ENCODE data around the gene SAG. TPM values are rescaled to one million over a fixed set of nuclear protein-coding genes. Genes with fewer than 3 reads are reported as not detected.

The SAG gene
- total RNA-seq, 2 donors from 2014 or later: 0.45 TPM; not detected in 1

DNA sequence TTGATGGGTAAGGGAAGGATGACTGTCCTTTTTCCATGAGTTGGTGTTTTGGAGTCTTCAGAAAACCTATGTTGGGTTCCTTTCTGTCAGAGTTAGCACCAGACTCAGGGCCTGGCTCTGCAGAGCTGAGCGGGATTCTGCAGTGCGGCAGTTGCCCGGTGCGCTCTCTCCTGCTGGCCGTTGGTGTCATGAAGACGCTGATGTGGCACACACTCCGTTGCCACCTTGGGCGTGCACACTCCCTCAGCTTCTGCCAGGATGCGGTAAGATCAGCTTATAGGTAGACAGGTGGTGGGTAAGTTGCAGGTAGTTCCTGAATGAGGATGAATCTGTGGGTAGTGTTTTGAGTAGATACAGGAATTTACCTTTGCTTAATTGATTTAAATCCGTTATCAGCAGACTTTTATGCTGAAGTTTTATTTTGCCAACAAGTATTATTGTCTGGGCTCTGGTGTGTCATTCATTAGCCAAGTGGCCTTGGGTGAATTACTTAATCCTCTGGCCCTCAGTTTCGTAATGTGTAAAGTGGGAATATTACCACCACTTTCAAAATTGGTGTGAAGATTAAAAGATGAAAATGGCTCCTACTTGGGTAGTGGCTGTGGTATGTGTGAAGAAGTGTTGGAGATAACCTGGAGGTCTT lies 73.5 kb downstream of the SAG start:
- WGBS: 88% methylated on average over 11 of the region's 11 CpGs
- no peak for DNase-seq (ENCODE audit: low spot score)

DNA sequence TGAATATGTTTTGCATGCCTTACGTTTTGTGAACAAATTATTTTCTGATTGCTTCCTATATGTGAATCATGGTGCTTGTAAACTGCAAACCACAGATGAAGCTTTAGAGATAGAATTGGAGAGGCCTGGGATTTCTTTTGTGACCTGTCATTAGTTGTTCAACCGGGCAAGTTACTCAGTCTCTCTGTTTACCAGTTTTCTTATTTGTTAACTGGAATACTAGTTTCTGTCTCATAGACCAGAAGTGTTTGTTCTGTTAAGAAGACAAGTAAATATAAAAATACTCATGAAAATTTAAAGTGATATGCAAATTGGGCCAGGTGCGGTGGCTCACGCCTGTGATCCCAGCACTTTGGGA lies 74.0 kb downstream of the SAG start:
- H3K27ac ChIP-seq: peak overlapping the region; percentile 3 to 69
- DNase-seq (ENCODE audit: low spot score): no peak
- TF ChIP-seq POLR2A (IDR thresholded peaks at IDR 0.05) (no peak), POLR2AphosphoS5 (IDR thresholded peaks at IDR 0.05) (peak; percentile 7)
- TF ChIP-seq, protein P1, sequence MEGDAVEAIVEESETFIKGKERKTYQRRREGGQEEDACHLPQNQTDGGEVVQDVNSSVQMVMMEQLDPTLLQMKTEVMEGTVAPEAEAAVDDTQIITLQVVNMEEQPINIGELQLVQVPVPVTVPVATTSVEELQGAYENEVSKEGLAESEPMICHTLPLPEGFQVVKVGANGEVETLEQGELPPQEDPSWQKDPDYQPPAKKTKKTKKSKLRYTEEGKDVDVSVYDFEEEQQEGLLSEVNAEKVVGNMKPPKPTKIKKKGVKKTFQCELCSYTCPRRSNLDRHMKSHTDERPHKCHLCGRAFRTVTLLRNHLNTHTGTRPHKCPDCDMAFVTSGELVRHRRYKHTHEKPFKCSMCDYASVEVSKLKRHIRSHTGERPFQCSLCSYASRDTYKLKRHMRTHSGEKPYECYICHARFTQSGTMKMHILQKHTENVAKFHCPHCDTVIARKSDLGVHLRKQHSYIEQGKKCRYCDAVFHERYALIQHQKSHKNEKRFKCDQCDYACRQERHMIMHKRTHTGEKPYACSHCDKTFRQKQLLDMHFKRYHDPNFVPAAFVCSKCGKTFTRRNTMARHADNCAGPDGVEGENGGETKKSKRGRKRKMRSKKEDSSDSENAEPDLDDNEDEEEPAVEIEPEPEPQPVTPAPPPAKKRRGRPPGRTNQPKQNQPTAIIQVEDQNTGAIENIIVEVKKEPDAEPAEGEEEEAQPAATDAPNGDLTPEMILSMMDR (IDR thresholded peaks at IDR 0.05): no peak
- H3K27me3 ChIP-seq (replicated peaks; ENCODE audit: insufficient read depth): no peaks in the 10 kb centered on the region
- H3K9me3 ChIP-seq: no peaks in the 10 kb centered on the region
- 74% methylated on average over 4 of the region's 4 CpGs for WGBS
- H3K36me3 ChIP-seq: no peaks in the 10 kb centered on the region
- peaks cover 5% of the 10 kb centered on the region for H3K4me1 ChIP-seq (replicated peaks)
- H3K4me3 ChIP-seq: no peak overlapping the region
- intact Hi-C loops (cut with DNase I): no loop called here

More for the DNA sequence above, 73.5 kb downstream of the SAG start:
- intact Hi-C loops (cut with DNase I): no loop called here
- no peaks in the 10 kb centered on the region for H3K9me3 ChIP-seq
- H3K27me3 ChIP-seq (replicated peaks; ENCODE audit: insufficient read depth): no peaks in the 10 kb centered on the region
- no peak for TF ChIP-seq POLR2AphosphoS5 (IDR thresholded peaks at IDR 0.05)
- TF ChIP-seq POLR2A (IDR thresholded peaks at IDR 0.05): no peak
- TF ChIP-seq, protein P1 (IDR thresholded peaks at IDR 0.05): no peak
- H3K27ac ChIP-seq: peak overlapping the region; percentile 3 to 69
- no peaks in the 10 kb centered on the region for H3K36me3 ChIP-seq
- no peak overlapping the region for H3K4me3 ChIP-seq
- peaks cover 5% of the 10 kb centered on the region for H3K4me1 ChIP-seq (replicated peaks)

DNA sequence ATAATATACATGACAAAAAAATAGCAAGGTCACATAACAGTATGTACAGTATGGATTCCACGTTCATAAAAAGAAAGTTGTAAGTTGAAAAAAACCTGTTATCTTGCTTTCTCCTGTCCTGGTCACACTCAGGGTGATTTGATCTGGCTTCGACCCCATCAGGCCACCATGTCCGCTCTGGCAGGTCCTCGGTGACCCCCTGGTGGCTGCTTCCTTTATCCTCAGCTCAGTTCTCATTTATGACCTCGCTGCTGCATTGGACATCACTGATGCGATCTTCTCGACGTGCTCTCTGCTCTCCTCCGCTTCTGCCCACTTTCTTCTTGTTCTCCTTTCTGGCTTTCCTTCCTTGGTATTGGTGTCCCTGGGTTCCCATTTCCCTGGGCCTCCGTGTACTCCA lies 76.4 kb downstream of the SAG start:
- H3K9me3 ChIP-seq: no peaks in the 10 kb centered on the region
- H3K27me3 ChIP-seq (replicated peaks; ENCODE audit: insufficient read depth): no peaks in the 10 kb centered on the region
- peak overlapping the region; percentile 65 to 87 for H3K27ac ChIP-seq
- intact Hi-C loops (cut with DNase I): no loop called here
- DNase-seq (ENCODE audit: low spot score): no peak
- no peak overlapping the region for H3K4me3 ChIP-seq
- WGBS: 89% methylated on average over 10 of the region's 10 CpGs
- TF ChIP-seq POLR2A (IDR thresholded peaks at IDR 0.05) (no peak), POLR2AphosphoS5 (IDR thresholded peaks at IDR 0.05) (no peak)
- TF ChIP-seq, protein P1 (IDR thresholded peaks at IDR 0.05): no peak
- no peaks in the 10 kb centered on the region for H3K36me3 ChIP-seq
- peaks cover 11% of the 10 kb centered on the region for H3K4me1 ChIP-seq (replicated peaks)

DNA sequence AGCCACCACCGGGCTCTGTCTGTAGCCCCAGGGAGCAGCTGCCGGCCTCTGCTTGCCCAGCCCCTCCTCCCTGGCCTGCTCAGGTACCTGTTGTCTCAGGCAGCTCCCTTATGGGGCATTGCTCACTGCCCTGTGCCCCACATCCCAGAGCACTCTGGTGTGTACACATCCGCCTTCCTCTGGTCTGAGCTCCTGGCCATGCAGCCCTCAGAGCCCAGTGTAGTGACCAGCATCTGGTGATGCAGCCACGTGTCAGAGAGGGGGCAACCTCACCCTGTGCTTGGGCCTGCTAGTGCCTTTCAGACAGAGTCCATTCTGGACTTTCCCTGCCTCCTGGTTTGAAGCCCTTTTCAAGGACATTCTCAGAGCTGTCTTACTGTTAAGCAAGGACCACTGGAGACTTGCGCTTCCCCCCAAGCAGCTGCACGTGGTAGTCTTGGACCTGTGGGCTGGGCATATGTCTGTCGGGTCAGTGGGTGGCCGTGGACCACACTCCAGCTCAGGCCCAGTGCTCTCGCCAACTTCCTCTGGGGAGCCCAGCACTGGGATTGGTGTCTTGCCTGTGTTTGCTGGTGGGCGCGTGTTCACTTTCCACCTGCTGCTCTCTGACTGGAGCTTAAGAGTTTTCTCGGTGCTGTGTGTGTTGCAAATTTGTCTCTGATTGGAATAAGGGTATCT lies 77.3 kb downstream of the SAG start:
- intact Hi-C loops (cut with DNase I): no loop called here

More for the DNA sequence above, 77.3 kb downstream of the SAG start:
- Histone ChIP-seq H3K4me3 (no peak overlapping the region), H3K9me3 (no peaks in the 10 kb centered on the region), H3K36me3 (no peaks in the 10 kb centered on the region), H3K4me1 (replicated peaks) (peaks cover 17% of the 10 kb centered on the region), H3K27me3 (replicated peaks; ENCODE audit: insufficient read depth) (no peaks in the 10 kb centered on the region), H3K27ac (peak overlapping the region; percentile 65 to 87)
- no peak for TF ChIP-seq POLR2A (IDR thresholded peaks at IDR 0.05)
- no peak for TF ChIP-seq POLR2AphosphoS5 (IDR thresholded peaks at IDR 0.05)
- TF ChIP-seq, protein P1 (IDR thresholded peaks at IDR 0.05): no peak
- 74% methylated on average over 12 of the region's 12 CpGs for WGBS
- no peak for DNase-seq (ENCODE audit: low spot score)
